GM19324 (cell line): Measurements from ENCODE around the gene FOXL2.
A peak's percentile ranks its signal among the peaks of the same experiment; 100 is the strongest.
"Not testable (repeated sequence)": the region's sequence is repeated elsewhere in the genome, so short reads cannot be mapped to it uniquely, and the experiment has no call there.

Experiments used
- ATAC-seq: cut with Tn5 transposase; IDR thresholded peaks from one replicate; pipeline ENCODE4 v1.9.1; 2021; ENCODE audit warnings: mild to moderate bottlenecking, moderate library complexity; ENCODE audit not compliant: unreplicated experiment, low FRiP score

FOXL2 gene

GRCh38 chr3:138933981-138934691 is 12.8 kb downstream of the FOXL2 start:
- ATAC-seq: no peak

- no peak for ATAC-seq
Observed at GRCh38 chr3:138933068-138933668, 13.8 kb downstream of the FOXL2 start.

GRCh38 chr3:138928727-138929372 is 18.1 kb downstream of the FOXL2 start:
- ATAC-seq: no peak

- ATAC-seq: peak; percentile 73
Observed at GRCh38 chr3:138923531-138923994, 23.4 kb downstream of the FOXL2 start.

GRCh38 chr3:138922400-138922799 is 24.5 kb downstream of the FOXL2 start:
- ATAC-seq: not testable (repeated sequence)

- no peak for ATAC-seq
Observed at GRCh38 chr3:138921316-138922292, 25.3 kb downstream of the FOXL2 start.

GRCh38 chr3:138919325-138919724 is 27.6 kb downstream of the FOXL2 start:
- no peak for ATAC-seq

- no peak for ATAC-seq
Observed at GRCh38 chr3:138916824-138917223, 30.1 kb downstream of the FOXL2 start.

- peak; percentile 85 for ATAC-seq
Observed at GRCh38 chr3:138915503-138916498, 31.1 kb downstream of the FOXL2 start.

- ATAC-seq: peak; percentile 19
Observed at GRCh38 chr3:138914870-138915502, 32.0 kb downstream of the FOXL2 start.

GRCh38 chr3:138913766-138914165 is 33.2 kb downstream of the FOXL2 start:
- ATAC-seq: no peak

GRCh38 chr3:138912237-138912636 is 34.7 kb downstream of the FOXL2 start:
- ATAC-seq: no peak

- ATAC-seq: no peak
Observed at GRCh38 chr3:138911621-138912020, 35.3 kb downstream of the FOXL2 start.

- no peak for ATAC-seq
Observed at GRCh38 chr3:138909904-138910303, 37.0 kb downstream of the FOXL2 start.

- no peak for ATAC-seq
Observed at GRCh38 chr3:138908846-138909245, 38.1 kb downstream of the FOXL2 start.

GRCh38 chr3:138907539-138907938 is 39.4 kb downstream of the FOXL2 start:
- no peak for ATAC-seq

GRCh38 chr3:138902171-138902570 is 44.8 kb downstream of the FOXL2 start:
- ATAC-seq: no peak

GRCh38 chr3:138901567-138901966 is 45.4 kb downstream of the FOXL2 start:
- ATAC-seq: no peak
